Erythroblast (primary cell): ENCODE measurements around the gene DHRS7B.
"Not testable (repeated sequence)": the region's sequence is repeated elsewhere in the genome, so short reads cannot be mapped to it uniquely, and the experiment has no call there.

Experiments
- DNase-seq, 2 experiments: peaks; one replicate each; lab custom pipeline; 2025; lab: John Stamatoyannopoulos, UW
- GATA1 ChIP-seq: IDR thresholded peaks from 2 replicates; pipeline ENCODE4 v1.6.1; 2011; ENCODE audit warnings: low read depth, mild to moderate bottlenecking, control low read depth, low read length, moderate library complexity
- POLR2A ChIP-seq: IDR thresholded peaks from 2 replicates; pipeline ENCODE4 v1.6.1; 2011; ENCODE audit warnings: mild to moderate bottlenecking, low read length

Gene DHRS7B

DNA sequence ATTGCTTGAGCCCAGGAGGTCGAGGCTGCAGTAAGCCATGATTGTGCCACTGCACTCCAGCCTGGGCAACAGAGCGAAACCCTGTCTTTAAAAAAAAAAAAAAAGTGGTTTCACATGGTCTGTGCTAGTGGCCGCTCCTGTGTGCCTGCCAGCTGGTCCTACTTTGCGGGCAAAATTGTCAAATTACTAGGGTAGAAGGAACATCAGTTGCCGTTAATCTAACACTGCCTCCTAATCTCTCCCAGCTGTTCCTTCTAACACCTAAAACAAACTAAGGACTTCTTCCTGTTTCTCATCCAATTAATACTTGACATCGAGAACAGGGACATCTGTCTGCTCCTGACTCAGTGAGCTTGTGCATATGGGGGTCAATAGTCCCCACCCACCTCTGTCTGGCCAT lies 63.3 kb downstream of the DHRS7B start:
- no peak for DNase-seq
- TF ChIP-seq GATA1 (no peak), POLR2A (no peak)

DNA sequence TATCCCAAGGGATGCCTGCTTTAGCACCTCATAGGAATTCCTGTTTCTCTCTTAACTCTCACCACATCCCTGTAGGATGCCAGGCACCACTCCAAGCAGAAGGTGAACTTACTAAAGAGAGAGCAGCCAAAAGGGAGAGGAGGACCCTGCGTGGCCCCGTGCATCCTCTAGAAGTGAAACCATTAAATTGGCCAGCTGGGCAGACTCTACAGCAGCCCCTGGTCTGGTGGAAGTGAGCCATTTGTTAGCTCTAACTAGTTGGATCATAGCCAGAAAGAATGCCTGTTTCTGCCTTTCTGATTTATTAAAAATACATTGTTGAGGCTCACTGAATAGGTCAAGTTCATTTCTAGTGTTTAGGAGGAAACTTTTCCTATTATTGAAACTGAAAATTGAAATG lies 64.9 kb downstream of the DHRS7B start:
- TF ChIP-seq POLR2A (no peak), GATA1 (no peak)

GRCh38 chr17:21192414-21192813 lies 65.7 kb downstream of the DHRS7B start:
- not testable (repeated sequence) for DNase-seq

More for the DNA sequence above, 64.9 kb downstream of the DHRS7B start:
- DNase-seq = no peak

- DNase-seq = no peak
Observed at GRCh38 chr17:21193031-21193430, 66.3 kb downstream of the DHRS7B start.

GRCh38 chr17:21194226-21194625 lies 67.5 kb downstream of the DHRS7B start:
- TF ChIP-seq GATA1 = no peak
- TF ChIP-seq POLR2A = no peak
- no peak for DNase-seq

More at GRCh38 chr17:21193031-21193430, 66.3 kb downstream of the DHRS7B start:
- TF ChIP-seq GATA1 = no peak
- no peak for TF ChIP-seq POLR2A

DNA sequence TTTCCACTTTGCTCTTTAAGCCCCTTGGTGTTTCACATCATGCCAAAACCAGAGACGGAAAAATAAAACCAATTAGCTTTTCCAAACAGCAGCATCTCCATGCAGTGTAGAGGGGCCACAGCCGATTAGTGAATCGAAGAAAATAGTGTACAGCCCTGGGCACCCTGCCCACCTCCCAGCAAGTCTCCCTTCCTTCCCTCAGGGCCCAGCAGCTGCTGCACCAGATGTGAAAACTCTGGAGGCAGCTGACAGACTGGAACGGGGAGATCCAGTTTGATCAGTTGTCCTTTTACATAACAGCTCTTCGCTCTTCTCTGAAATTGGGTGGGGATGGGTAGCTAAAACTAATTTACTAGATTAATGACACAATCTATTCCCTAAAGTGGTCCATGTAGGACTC lies 67.9 kb downstream of the DHRS7B start:
- no peak for DNase-seq
- TF ChIP-seq GATA1 = no peak
- no peak for TF ChIP-seq POLR2A

GRCh38 chr17:21196126-21196525 lies 69.4 kb downstream of the DHRS7B start:
- TF ChIP-seq GATA1 (no peak), POLR2A (no peak)
- DNase-seq = no peak

DNA sequence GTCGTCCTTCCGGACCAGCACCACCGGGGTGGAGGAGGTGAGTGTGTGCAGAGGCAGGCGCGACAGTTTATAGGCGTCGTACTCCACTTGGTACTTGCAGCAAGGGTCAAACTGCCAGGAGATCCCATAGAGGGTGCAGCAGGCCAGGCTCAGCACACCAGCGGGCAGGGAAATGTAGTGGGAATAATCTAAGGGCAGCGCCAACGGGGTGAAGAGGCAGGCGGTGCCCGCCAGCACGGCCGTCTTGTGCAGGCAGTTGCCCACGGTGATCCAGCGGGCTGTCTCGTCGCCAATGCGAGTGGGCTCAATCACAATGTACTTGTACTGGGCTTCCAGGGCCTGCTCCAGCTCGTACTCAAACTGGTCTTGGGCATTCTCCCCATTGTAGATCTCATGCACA lies 71.6 kb downstream of the DHRS7B start:
- no peak for TF ChIP-seq POLR2A
- TF ChIP-seq GATA1 = no peak
- no peak for DNase-seq

DNA sequence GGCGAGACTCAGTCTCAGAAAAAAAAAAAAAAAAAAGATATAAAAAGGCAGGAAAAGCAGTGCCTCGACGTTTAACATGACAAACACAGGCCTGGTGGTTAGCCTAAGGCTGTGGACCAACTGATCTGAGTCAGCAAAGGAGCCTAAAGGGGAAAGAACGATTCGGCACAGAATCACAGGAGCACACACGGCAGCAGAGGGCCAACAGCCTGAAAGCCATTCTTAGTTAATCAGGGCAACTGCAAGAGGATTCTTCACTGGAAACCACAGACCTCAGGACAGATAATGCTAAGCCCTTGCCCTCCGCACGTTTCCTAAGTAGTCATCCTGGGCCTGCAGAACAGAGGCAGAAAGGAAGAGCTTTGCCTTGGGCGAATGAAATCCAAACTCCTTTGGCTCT lies 72.5 kb downstream of the DHRS7B start:
- TF ChIP-seq POLR2A = no peak
- no peak for TF ChIP-seq GATA1
- peak; percentile 16 to 41 for DNase-seq

DNA sequence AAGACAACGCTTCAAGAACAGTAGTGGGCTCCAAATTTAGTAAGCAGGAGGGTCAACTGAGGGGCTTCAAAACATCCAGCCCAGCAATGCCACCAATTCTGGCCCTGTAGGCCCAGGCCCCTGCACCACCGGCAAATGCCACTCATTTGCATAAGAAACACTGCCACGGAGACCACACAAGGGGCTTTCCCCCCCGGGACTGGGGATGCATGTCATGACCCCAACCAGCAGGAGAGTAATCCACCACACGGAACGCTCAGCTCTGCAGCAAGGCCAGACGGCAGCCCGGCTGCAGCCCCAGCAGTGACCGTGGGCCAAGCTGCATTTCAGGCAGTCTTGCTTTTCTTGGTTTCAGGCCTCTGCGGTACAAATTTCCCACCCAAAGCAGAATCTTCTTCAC lies 73.1 kb downstream of the DHRS7B start:
- DNase-seq = no peak
- no peak for TF ChIP-seq GATA1

GRCh38 chr17:21200590-21201297 lies 74.0 kb downstream of the DHRS7B start:
- DNase-seq = no peak
- no peak for TF ChIP-seq GATA1
- no peak for TF ChIP-seq POLR2A

GRCh38 chr17:21201298-21201595 lies 74.5 kb downstream of the DHRS7B start:
- TF ChIP-seq GATA1 = no peak
- no peak for TF ChIP-seq POLR2A
- DNase-seq = no peak

DNA sequence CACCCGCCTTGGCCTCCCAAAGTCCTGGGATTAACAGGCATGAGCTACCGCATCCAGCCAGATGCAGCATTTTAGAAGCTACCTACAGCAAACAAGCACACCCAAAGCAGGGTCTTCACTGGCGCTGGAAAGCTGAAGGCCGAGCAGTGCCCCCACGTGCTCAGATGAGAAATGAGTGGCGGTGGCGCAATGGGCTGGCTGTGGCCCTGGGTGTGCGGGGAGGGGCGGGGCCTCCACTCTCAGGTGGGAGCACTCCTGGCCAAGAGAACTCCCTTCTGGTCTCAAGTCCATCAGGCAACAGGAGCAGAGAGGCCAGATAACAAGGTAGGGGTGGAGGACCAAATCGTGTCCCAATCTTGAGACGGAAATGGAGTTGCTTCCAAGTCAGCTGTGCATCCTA lies 75.1 kb downstream of the DHRS7B start:
- DNase-seq = no peak
- TF ChIP-seq GATA1 = no peak
- no peak for TF ChIP-seq POLR2A

DNA sequence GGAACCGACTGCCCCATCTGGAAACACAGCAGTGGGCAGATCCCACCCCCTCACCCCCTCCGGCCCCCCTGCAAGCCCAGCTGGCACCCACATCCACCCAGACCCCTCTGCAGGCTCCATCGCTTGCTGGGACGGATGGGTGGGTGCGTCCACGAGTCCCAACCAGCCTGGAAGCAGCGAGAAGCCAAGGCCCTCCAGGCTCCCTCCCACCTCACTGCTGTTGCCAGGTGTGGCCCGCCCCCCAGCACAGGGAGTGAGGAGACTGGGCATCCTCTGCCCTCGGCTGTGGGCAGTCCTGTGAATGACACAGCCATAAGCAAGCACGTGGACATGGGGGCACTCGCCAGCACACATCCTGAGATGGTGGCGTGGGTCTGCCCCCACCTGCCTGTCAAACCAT lies 75.7 kb downstream of the DHRS7B start:
- DNase-seq = no peak
- TF ChIP-seq GATA1 = no peak
- no peak for TF ChIP-seq POLR2A

DNA sequence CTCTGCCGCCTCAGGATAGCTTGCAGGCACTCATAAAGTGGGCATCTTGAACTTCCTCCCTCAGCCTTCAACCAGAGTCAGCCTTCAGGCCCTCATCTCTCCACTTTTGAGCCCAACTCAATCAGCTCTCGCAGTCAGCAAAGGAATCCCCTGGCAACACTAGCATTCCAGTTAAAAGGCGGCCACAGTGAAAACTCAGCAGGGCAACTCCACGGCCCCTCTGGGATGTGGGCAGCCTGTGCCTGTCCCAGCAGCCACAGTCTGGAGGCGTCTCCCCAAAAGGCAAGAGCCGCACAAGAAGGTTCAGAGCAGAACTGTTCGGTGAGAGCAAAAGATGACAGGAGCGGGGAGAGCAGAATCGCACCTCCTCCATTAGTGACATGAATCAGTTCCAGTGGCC lies 78.2 kb downstream of the DHRS7B start:
- TF ChIP-seq GATA1 = no peak
- TF ChIP-seq POLR2A = no peak
- no peak for DNase-seq
